ENCODE measurements around the gene F13A1.

Gene F13A1

GRCh38 chr6:6319952-6320811, at the start of gene F13A1:
TSS of gene F13A1 (minus strand) at chr6:6320662. CDS start at chr6:6318664, 1,998 bp downstream.
- no peak for DNase-seq (ENCODE audit: low read depth, low spot score)

- DNase-seq (ENCODE audit: low read depth, low spot score) = no peak
These were observed 48.2 kb upstream of the F13A1 start for GRCh38 chr6:6368684-6369052.

- DNase-seq (ENCODE audit: low read depth, low spot score) = no peak
These were observed 47.7 kb upstream of the F13A1 start for GRCh38 chr6:6368040-6368683.

- no peak for DNase-seq (ENCODE audit: low read depth, low spot score)
These were observed 46.3 kb upstream of the F13A1 start for GRCh38 chr6:6366803-6367202.

GRCh38 chr6:6365242-6365641, 44.8 kb upstream of the F13A1 start:
- DNase-seq (ENCODE audit: low read depth, low spot score) = no peak

- no peak for DNase-seq (ENCODE audit: low read depth, low spot score)
These were observed 41.8 kb upstream of the F13A1 start for GRCh38 chr6:6362056-6362840.

- DNase-seq (ENCODE audit: low read depth, low spot score) = no peak
These were observed 37.1 kb upstream of the F13A1 start for GRCh38 chr6:6357530-6357929.

- DNase-seq (ENCODE audit: low read depth, low spot score) = no peak
These were observed 36.6 kb upstream of the F13A1 start for GRCh38 chr6:6357032-6357431.

- DNase-seq (ENCODE audit: low read depth, low spot score) = no peak
These were observed 32.3 kb upstream of the F13A1 start for GRCh38 chr6:6352772-6353171.

GRCh38 chr6:6351511-6352025, 31.1 kb upstream of the F13A1 start:
- no peak for DNase-seq (ENCODE audit: low read depth, low spot score)

- DNase-seq (ENCODE audit: low read depth, low spot score) = no peak
These were observed 30.2 kb upstream of the F13A1 start for GRCh38 chr6:6350696-6351095.

GRCh38 chr6:6348256-6348655, 27.8 kb upstream of the F13A1 start:
- no peak for DNase-seq (ENCODE audit: low read depth, low spot score)

- no peak for DNase-seq (ENCODE audit: low read depth, low spot score)
These were observed 26.1 kb upstream of the F13A1 start for GRCh38 chr6:6346427-6347023.

GRCh38 chr6:6333501-6333900, 13.0 kb upstream of the F13A1 start:
- no peak for DNase-seq (ENCODE audit: low read depth, low spot score)

- DNase-seq (ENCODE audit: low read depth, low spot score) = no peak
These were observed 12.4 kb upstream of the F13A1 start for GRCh38 chr6:6332811-6333244.

GRCh38 chr6:6331946-6332601, 11.6 kb upstream of the F13A1 start:
- DNase-seq (ENCODE audit: low read depth, low spot score) = no peak

- DNase-seq (ENCODE audit: low read depth, low spot score) = no peak
These were observed 10.9 kb upstream of the F13A1 start for GRCh38 chr6:6331393-6331792.

GRCh38 chr6:6330407-6330806, 9.9 kb upstream of the F13A1 start:
- DNase-seq (ENCODE audit: low read depth, low spot score) = no peak

- no peak for DNase-seq (ENCODE audit: low read depth, low spot score)
These were observed 8.0 kb upstream of the F13A1 start for GRCh38 chr6:6328451-6328850.

GRCh38 chr6:6323352-6323751, 2.9 kb upstream of the F13A1 start:
- no peak for DNase-seq (ENCODE audit: low read depth, low spot score)

- DNase-seq (ENCODE audit: low read depth, low spot score) = no peak
These were observed 439 bp upstream of the F13A1 start for GRCh38 chr6:6320901-6321300.

Measured in activated CD4-positive, CD25-positive, alpha-beta regulatory T cell treated with anti-CD3 and anti-CD28 coated beads, Interleukin-2, amount 50 U/mL, for 16 hours (primary cell).